SKM-1 (cell line): Measurements from ENCODE around the gene SLC26A1.

ENCODE experiments used
- DNase-seq: peaks from one replicate; lab custom pipeline; 2025; ENCODE audit not compliant: unreplicated experiment; lab: John Stamatoyannopoulos, UW

SLC26A1 gene

GRCh38 chr4:993111-994029 is at the start of gene SLC26A1:
SLC26A1 (minus strand) TSS chr4:993404; CDS start chr4:991703, 1,701 bp downstream.
- no peak for DNase-seq

GRCh38 chr4:1042352-1043055 is 49.3 kb upstream of the SLC26A1 start:
- no peak for DNase-seq

- no peak for DNase-seq
Observed at GRCh38 chr4:1041936-1042330, 48.7 kb upstream of the SLC26A1 start.

GRCh38 chr4:1041147-1041935 is 48.1 kb upstream of the SLC26A1 start:
- DNase-seq: no peak

GRCh38 chr4:1040344-1041146 is 47.3 kb upstream of the SLC26A1 start:
- no peak for DNase-seq

GRCh38 chr4:1039493-1040343 is 46.5 kb upstream of the SLC26A1 start:
- no peak for DNase-seq

- no peak for DNase-seq
Observed at GRCh38 chr4:1038948-1039492, 45.8 kb upstream of the SLC26A1 start.

GRCh38 chr4:1036976-1037810 is 44.0 kb upstream of the SLC26A1 start:
- DNase-seq: no peak

GRCh38 chr4:1036095-1036494 is 42.9 kb upstream of the SLC26A1 start:
- no peak for DNase-seq

GRCh38 chr4:1035510-1035909 is 42.3 kb upstream of the SLC26A1 start:
- DNase-seq: no peak

- DNase-seq: no peak
Observed at GRCh38 chr4:1033840-1034551, 40.8 kb upstream of the SLC26A1 start.

GRCh38 chr4:1032861-1033260 is 39.7 kb upstream of the SLC26A1 start:
- no peak for DNase-seq

- no peak for DNase-seq
Observed at GRCh38 chr4:1031956-1032795, 39.0 kb upstream of the SLC26A1 start.

- DNase-seq: no peak
Observed at GRCh38 chr4:1031346-1031745, 38.1 kb upstream of the SLC26A1 start.

GRCh38 chr4:1030559-1030958 is 37.4 kb upstream of the SLC26A1 start:
- no peak for DNase-seq

- no peak for DNase-seq
Observed at GRCh38 chr4:1030031-1030430, 36.8 kb upstream of the SLC26A1 start.

- DNase-seq: no peak
Observed at GRCh38 chr4:1029529-1029928, 36.3 kb upstream of the SLC26A1 start.
